HG02610 (cell line): ENCODE data around the gene THSD1.
"Not testable (repeated sequence)": the region's sequence is repeated elsewhere in the genome, so short reads cannot be mapped to it uniquely, and the experiment has no call there.

Experiments used
- ATAC-seq: cut with Tn5 transposase; IDR thresholded peaks from one replicate; pipeline ENCODE4 v1.9.1; 2021; ENCODE audit warnings: mild to moderate bottlenecking, moderate library complexity; ENCODE audit not compliant: unreplicated experiment

The THSD1 gene

DNA sequence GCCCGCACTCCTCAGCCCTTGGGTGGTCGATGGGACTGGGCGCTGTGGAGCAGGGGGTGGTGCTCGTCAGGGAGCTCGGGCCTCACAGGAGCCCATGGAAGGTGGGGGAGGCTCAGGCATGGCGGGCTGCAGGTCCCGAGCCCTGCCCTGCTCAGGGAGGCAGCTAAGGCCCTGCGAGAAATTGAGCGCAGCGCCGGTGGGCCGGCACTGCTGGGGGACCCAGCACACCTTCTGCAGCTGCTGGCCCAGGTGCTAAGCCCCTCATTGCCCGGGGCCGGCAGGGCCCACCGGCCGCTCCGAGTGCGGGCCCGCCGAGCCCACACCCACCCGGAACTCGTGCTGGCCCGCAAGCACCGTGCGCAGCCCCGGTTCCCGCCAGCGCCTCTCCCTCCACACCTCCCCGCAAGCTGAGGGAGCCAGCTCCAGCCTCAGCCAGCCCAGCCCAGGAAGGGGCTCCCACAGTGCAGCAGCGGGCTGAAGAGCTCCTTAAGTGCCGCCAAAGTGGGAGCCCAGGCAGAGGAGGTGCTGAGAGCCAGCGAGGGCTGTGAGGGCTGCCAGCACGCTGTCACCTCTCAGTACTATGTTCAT is 2.2 kb upstream of the THSD1 start:
- ATAC-seq, result not testable (repeated sequence)

DNA sequence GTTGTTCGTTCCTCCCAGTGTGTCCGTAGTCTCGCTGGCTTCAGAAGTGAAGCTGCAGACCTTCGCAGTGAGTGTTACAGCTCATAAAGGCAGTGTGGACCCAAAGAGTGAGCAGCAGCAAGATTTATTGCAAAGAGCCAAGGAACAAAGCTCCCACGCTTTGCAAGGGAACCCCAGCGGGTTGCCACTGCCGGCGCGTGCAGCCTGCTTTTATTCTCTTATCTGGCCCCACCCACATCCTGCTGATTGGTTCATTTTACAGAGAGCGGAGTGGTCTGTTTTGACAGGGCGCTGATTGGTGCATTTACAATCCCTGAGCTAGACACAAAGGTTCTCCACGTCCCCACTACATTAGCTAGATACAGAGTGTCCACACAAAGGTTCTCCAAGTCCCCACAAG is 1.5 kb upstream of the THSD1 start:
- not testable (repeated sequence) for ATAC-seq

DNA sequence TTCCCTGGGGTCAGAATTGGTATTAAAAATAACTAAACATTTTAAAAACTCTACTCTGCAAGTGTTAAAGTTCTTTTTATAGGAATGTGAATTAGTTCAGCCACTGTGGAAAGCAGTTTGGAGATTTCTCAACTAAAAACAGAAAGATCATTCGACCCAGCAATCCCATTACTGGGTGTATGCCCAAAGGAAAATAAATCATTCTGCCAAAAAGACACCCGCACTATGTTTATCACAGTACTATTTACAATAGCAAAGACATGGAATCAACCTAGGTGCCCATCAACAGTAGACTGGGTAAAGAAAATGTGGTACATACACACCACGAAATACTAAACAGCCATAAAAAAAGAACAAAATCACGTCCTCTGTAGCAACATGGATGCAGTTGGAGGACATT is 657 bp upstream of the THSD1 start:
- ATAC-seq, result no peak

DNA sequence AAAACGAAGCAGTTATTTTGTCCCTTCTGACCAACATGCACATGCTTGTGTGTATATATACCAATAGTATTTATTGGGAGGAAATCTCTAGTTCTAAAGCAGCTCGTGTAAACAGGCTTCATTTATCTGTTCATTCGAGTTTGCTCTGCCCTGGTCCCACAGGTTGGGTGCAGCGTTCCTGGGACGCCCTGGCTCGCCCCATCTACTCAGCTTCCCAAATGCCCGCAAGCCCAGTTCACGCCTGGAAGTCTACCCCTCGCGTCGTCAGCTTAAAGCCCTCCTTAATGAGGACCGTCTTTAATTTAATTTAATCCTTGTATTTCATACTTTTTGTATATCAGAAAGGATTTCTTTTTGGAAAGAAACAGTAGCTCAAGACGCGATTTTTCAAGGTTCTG is 604 bp downstream of the THSD1 start:
- ATAC-seq, result no peak

DNA sequence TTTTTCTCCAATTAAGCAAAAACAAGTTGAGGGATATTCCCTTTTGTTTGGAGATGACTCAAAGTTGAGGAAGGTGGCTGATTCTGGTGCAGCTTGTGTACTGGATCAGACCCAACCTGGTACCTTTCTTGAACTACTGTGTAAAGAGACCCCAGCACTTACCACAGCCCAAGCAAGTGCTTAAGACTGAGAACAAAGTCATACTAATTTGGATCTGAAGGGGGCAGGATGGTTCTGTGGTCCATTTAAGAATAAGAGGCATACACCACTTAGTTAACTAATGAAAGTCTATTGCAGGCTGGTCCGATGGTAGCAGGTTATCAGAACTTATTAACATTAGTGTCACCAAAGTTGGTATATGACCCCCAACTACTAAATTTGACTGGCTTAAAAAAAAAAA is 6.3 kb downstream of the THSD1 start:
- ATAC-seq, result no peak

DNA sequence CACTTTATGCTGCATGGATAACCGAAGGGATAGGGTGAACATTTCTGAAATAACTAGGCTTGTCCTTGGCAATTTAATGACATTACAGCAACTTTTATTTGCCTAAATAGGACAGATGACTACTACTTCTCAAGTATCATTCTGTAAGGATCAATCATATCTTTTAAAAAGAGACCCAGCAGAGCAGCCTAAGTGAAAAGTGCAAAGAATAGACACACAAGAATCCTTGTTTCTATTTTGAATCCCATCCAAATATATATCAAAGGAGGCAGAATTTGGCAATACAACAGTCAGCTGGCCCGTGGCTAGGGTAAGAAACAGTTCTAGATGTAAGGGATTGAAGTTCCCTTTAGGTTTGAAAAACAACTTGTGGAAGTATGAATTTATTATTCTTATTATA is 6.9 kb downstream of the THSD1 start:
- ATAC-seq, result no peak

DNA sequence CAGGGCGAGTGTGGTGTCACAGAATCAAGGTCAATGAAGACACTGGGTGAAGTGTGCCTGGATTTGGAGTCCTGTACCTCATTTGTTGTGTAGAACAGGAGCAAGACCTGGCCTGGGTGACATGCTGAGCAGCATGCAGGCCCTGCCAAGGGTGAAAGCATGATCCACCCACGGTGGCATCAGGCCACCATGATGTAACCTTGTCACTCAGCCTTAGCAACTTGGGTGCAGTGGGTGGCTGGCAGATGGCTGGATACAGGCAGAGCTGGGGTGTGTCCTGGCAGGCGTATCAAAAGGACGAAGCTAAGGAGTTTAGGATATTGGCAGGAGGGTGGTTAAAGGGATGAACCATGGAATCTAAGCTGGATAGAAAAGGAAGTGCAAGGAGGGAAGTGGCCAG is 10.3 kb downstream of the THSD1 start:
- ATAC-seq, result no peak

DNA sequence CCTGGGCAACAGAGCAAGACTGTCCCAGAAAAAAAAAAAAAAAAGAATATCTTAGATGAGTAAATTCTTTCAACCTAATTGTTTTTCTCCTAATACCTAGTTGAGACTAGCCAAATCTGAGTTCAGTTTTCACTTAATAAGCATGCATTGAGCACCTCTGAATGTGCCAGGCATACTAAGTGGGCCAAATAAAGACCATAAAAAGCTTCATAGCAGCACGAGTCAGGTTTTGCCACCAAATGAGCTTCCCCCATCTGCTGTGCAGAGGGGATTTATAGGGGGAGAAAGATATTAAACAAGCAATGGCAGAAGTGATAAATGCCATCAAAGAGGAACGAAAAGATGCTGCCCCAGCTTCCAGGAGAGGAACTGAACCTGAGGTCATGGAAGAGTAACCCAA is 11.4 kb downstream of the THSD1 start:
- no peak for ATAC-seq

DNA sequence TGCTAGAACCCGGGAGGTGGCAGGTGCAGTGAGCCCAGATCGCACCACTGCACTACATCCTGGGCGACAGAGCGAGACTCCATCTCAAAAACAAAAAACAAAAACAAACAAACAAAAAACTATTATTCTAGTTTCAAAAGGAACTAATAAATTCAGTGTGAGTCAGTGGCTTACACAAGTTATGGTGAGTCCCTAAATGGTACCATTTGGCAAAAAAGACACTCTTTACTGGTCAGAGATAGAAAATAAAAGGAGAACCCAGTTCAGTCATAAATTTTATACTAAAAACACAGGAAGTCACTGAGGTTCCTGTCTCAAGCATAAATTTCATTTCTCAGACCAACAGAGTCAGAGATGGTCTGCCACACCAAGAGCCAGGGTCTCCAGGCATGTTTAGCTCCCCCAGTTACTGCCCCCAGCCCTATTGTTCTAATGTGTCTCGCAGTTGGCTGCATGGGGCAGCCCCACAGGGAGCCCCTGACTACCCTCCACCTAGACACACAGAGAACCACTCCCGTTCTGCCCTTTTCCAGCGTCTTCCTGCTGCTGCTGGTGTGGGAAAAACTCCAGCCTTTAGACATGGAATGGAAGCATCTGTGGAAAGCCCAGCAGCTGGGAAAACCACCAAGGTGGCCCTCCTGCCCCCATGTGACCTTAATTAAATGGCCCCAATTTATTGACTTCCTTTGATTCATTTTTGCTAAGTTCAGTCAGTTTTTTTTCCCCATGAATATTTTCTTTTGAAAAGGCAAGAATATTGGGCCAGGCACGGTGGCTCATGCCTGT is 12.2 kb downstream of the THSD1 start:
- no peak for ATAC-seq

DNA sequence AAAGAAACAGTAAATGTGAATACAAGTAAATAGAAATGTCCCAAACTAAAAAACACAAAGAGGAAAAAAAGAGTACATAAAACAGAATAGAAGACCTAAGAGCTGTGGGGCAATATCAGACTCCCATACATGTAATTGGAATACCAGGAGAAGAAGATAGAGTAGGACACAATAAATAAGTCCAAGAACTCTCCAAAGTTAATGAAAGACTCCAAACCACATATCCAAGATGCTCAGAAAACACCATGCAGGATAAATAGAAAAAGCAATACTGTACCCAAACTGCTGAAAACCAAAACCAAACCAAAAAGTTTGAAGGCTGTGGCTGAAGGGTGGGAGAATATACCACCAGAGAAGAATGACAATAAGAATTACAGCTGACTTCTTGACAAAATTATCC is 18.3 kb downstream of the THSD1 start:
- ATAC-seq, result no peak

DNA sequence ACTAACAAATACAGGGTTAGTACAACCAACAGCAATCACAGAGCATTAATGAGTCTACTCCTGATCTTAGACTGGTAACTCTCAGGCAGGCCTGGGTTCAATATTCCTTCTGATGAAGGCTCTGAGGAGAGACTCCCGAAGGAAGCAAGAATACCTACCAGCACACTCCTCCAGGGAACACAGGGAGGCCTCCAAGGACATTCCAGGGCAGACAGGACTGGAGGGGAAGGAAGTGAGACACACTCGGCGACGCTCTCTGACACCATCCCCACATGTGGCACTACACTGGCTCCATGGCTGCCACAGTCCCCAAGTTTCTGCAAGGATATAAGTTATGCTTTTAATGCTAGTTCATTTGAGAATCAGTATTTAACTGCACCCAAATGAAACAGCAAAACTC is 20.1 kb downstream of the THSD1 start:
- ATAC-seq, result no peak

DNA sequence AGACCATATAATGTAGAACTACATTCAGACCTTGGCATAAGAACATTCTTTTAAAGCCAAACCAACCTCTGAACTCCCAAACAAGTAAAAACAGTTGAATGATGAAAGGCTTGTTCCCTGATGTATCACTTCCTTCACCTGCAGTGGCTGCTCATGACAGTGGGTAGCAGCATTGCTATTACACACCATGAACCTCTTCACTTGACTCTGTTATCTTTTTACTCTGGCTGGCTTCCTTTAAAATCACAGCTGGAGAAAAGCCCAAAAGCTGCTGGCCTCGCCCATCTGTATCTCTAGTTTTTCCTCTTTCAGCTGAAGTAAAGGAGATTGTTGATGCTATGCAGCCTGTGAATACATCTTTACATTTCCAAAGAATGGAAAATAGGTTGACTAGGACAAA is 22.6 kb downstream of the THSD1 start:
- ATAC-seq, result no peak

DNA sequence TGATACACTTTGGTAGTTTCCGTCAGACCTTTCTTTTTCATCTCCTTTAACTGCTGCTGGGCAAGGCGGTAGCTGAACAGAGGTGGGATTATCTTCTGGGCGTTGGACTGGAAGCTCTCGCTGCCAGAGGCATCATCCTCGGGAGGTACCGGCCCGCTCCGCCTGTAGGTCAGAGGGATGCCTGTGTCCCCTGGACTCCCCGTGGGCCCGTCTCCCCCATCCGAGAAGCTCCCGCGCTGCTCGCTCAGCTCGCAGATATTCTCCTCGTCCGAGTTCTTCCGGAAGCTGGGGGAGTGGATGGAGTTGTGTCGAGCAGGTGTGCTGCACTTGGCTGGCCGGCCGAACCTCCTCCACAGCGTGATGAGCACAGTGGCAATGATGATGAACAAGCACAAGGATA is 27.7 kb downstream of the THSD1 start:
- ATAC-seq, result no peak

DNA sequence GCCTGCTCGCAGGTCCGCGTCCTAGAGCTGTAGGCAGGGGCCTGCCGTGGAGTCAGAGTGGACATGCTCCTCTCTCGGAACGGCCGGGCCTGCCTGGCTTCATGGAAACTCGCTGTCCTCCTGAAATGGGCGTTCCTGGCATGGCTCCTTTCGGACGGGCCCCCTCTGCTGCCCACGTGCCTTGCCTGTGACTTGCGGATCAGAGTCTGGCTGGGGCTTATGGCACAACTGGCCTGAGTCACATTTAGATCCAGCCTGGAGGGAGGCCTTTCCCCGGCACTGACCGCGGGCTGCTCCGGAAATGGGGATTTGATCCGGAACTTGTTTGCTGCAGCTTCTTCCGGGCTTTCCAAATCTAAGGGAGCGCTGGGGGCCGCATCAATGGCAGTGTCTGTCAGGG is 28.1 kb downstream of the THSD1 start:
- no peak for ATAC-seq

DNA sequence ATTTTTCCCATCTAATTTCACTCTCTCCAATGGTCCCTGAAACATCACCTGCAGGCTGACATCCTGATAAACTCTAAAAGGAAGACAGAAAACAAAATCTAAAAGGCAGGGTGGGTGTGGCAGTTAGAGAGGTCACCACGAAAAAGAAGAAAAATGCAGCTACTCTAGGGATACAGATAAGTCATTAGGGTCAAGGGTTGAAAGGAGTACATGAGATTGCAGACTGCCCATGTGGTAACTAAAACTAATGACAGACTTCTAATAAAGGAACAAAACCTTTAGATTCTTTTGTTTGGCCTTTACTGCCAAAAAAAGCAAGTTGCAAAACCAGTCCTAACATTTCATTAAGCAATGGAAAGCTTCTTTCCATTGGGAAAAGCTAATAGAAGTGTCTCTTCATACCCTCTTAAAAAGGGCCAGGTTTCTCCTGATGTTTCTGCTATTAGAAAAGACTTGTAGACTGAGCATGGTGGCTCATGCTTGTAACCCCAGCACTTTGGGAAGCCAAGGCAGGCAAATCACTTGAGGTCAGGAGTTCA is 31.0 kb downstream of the THSD1 start:
- ATAC-seq, result no peak

DNA sequence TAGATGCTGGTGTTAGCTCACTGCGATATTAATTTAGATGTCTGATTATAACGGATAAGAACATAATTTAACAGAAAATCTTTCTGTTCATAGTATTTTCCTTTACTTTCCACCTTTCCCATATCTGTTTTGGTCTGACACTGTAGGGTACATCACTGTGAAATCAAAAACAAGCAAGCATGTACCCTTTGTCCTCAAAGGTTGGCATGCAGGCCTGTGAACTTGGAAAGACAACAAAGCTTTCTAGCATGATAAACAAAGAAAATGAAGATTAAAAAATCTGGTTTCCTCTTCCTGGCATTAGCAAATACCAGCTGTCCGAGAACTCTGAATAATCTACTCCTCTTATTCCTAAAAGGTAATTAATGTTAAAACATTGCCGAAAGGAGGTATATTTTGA is 31.6 kb downstream of the THSD1 start:
- no peak for ATAC-seq

DNA sequence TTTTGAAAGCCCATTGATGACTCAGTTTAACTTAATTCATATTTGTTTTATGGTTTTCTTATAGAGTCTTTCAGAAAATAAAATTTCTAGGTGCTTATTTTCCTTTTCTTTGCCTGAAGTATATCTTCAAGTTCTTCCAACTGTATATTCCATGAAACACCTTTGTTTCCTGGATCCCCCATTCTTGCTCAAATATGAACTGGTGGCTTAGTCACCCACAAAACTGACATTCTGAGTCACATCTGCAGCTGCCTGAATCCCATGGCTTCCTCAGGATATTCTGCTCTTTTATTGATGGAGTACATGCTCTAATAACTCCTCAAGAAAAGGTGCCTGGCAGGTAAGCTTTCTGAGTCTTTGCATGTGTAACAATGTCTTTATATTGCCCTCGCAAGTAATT is 32.7 kb downstream of the THSD1 start:
- ATAC-seq, result not testable (repeated sequence)

DNA sequence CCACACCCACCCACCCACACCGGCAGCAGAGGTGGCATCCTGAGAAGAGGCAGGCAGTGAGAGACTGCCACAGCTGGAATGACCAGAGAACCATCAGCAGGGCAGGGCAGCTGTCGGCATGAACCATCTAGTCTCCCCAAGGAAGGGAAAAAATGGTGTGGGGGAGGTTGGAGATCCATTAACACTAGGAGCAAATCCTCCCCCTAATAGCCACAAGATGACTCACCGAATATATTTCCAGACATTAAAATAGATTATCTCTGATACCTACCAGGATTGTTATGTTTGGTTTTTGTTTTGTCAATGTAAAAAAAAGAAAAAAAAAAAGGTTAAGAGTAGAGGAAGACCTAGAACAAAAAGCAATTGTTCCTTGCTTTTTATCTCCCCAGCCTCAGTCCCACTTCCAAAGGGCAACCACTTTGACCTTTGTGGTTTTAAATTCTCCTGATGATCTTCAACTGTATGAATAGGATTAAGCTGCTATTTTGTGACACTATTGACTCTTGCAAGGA is 34.2 kb downstream of the THSD1 start:
- no peak for ATAC-seq

DNA sequence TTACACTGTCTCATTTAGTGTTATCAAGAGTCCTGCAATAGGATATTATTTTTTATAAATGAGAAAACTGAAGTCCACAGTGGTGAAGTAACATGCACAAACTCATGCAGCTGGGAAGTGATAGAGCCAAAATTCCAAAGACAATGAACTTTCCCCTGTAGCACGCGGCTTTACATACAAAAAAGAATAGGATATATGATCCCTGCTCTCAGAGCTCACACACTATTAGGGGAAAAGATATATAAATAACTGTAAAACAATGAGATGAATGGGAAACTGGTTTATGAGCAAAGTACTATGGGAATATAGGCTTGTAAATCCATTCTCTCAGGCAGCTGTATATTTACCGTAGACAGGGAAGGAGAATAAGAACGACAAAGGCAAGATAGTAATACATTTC is 39.7 kb downstream of the THSD1 start:
- no peak for ATAC-seq

DNA sequence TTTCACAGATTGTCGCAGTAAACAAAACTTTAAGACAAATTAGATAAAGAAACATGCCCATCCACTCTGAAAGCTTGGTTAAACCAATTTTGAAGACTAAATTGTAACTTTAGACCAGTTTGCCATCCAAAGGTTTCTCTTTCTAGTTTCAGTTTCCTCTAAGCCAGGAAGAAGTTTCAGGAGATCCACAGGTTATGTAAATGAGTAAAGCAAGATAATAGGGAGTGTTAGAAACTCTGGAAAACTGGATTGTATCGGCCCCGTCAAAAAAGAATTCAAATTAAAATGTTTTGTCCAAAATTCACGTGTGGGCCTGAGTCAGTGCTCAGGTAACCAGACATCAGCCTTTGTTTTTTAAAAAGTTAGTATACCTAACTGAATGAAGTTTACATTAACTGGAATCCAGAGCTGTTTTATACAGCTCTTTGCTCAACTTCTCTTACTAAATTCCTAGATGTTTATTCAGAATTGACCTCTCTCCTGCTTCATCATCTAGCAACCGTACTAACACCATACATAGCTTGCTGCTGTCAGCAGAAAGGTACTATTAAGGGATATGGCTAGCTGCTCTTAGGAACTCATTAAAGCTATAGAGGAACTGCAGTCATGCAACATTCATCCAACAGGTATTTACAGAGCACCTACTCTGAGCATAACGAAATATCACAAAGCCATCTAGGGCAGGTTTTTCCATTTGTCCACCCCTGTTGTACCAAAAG is 43.6 kb downstream of the THSD1 start:
- not testable (repeated sequence) for ATAC-seq

DNA sequence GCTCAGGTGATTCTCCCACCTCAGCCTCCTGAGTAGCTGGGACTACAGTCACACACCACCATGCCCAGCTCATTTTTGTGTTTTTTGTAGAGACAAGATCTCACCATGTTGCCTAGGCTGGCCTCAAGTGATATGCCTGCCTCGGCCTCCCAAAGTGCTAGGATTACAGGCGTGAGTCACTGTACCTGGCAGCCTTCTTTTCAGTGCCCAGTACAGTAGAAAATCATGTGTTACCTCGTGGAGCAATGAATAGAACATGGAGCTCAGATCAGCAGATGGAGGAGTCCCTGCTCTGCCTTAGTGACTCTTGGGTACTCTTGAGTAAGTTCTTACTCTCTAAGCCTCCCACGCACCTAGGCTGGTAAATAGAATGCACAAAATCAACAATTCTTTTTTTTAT is 44.7 kb downstream of the THSD1 start:
- no peak for ATAC-seq

DNA sequence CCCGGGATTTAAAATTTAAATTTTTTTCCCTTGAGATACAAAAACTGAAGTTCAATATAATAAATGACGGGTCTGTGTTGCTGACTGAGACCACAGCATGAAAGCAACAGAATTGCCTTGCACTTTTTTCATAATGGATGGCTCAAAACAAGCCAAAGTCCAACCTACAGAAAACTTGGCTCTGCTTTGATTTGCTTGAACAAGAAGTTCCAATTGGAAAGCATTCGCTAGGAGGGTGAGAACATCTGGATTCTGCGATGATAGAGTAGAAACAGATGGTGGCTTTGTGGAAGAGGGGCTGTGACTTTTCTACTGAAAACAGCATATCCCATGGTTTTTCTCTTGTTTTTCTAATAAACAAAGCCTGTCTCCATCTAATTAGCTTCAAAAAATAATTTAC is 46.4 kb downstream of the THSD1 start:
- ATAC-seq, result no peak
